Endometrial microvascular endothelial cells (primary cell): Measurements from ENCODE around the gene SCN2B. TPM values are rescaled to one million over a fixed set of nuclear protein-coding genes. Genes with fewer than 3 reads are reported as not detected.
"Not testable (repeated sequence)": the region's sequence is repeated elsewhere in the genome, so short reads cannot be mapped to it uniquely, and the experiment has no call there.

Experiments
- in situ Hi-C: cut with HindIII; loops from 2 replicates; pipeline ENCODE4 v1.10.0; 2017; ENCODE audit warnings: low sequenced_read_pairs, low pct_unique_long_range_greater_than_20kb; ENCODE audit errors: inconsistent ontology term
- total RNA-seq: library from RNA; depleted of rRNA; stranded (reverse); fragments of >200 nt; gene quantifications from one replicate; pipeline ENCODE4 v1.2.3, GENCODE V29; 2015; ENCODE audit errors: inconsistent ontology term

SCN2B gene
- total RNA-seq, 1 donor from 2014 or later = not detected

- in situ Hi-C loops = no loop called here
Measured at GRCh38 chr11:118184784-118185579, 8.5 kb upstream of the SCN2B start.

GRCh38 chr11:118183691-118184090 is 7.3 kb upstream of the SCN2B start:
- in situ Hi-C loops = not testable (repeated sequence)

- in situ Hi-C loops = no loop called here
Measured at GRCh38 chr11:118180300-118180703, 3.9 kb upstream of the SCN2B start.

- in situ Hi-C loops = no loop called here
Measured at GRCh38 chr11:118176778-118177134, 317 bp upstream of the SCN2B start.

- in situ Hi-C loops = no loop called here
Measured at GRCh38 chr11:118175031-118175992, 1.1 kb downstream of the SCN2B start.

- in situ Hi-C loops = no loop called here
Measured at GRCh38 chr11:118174006-118174567, 2.4 kb downstream of the SCN2B start.

- in situ Hi-C loops = no loop called here
Measured at GRCh38 chr11:118172356-118172755, 4.1 kb downstream of the SCN2B start.

GRCh38 chr11:118171269-118172062 is 5.0 kb downstream of the SCN2B start:
- in situ Hi-C loops = no loop called here

GRCh38 chr11:118170882-118171268 is 5.6 kb downstream of the SCN2B start:
- in situ Hi-C loops = no loop called here

- in situ Hi-C loops = no loop called here
Measured at GRCh38 chr11:118170231-118170630, 6.2 kb downstream of the SCN2B start.

- in situ Hi-C loops = no loop called here
Measured at GRCh38 chr11:118169300-118170140, 6.9 kb downstream of the SCN2B start.

- in situ Hi-C loops = no loop called here
Measured at GRCh38 chr11:118168751-118169150, 7.7 kb downstream of the SCN2B start.

GRCh38 chr11:118168316-118168715 is 8.1 kb downstream of the SCN2B start:
- in situ Hi-C loops = no loop called here

- in situ Hi-C loops = no loop called here
Measured at GRCh38 chr11:118167906-118168305, 8.5 kb downstream of the SCN2B start.

GRCh38 chr11:118167253-118167652 is 9.2 kb downstream of the SCN2B start:
- in situ Hi-C loops = no loop called here

- in situ Hi-C loops = no loop called here
Measured at GRCh38 chr11:118166641-118167040, 9.8 kb downstream of the SCN2B start.

- in situ Hi-C loops = no loop called here
Measured at GRCh38 chr11:118164885-118165284, 11.6 kb downstream of the SCN2B start.

GRCh38 chr11:118163494-118163893 is 12.9 kb downstream of the SCN2B start:
- in situ Hi-C loops = no loop called here
